Thyroid gland (tissue), 4 donors: Measurements from ENCODE around the gene SLC6A16. TPM values are rescaled to one million over a fixed set of nuclear protein-coding genes. Genes with fewer than 3 reads are reported as not detected.

Source experiments
- DNase-seq, 2 donors: peaks; one replicate each; pipeline ENCODE4 v3.0.0-alpha.2; 2019
- H3K27ac ChIP-seq, 3 donors: fragments of 200-600 bp; sonication (generic); 1 replicate in 2 of 3; 2 replicates in 1 of 3; pipeline ENCODE4 v1.5.1; 2016 to 2019; ENCODE audit warnings: mild to moderate bottlenecking in 1 of 3, moderate library complexity in 1 of 3
- H3K27me3 ChIP-seq: fragments of 200-600 bp; sonication (generic); one replicate; pipeline ENCODE4 v1.5.1; 2019
- H3K36me3 ChIP-seq, 2 donors: fragments of 200-600 bp; sonication (generic); one replicate each; pipeline ENCODE4 v1.5.1; 2016 to 2019
- H3K4me1 ChIP-seq, 2 donors: fragments of 200-600 bp; sonication (generic); one replicate each; pipeline ENCODE4 v1.5.1; 2017 to 2019
- H3K4me3 ChIP-seq, 3 donors: fragments of 200-600 bp; sonication (generic); replicated peaks in 1 of 3; 1 replicate in 2 of 3; 2 replicates in 1 of 3; pipeline ENCODE4 v1.5.1; 2016; ENCODE audit warnings: mild to moderate bottlenecking in 1 of 3
- H3K9me3 ChIP-seq: fragments of 200-600 bp; sonication (generic); one replicate; pipeline ENCODE4 v1.5.1; 2017
- CTCF ChIP-seq, 6 experiments: fragments of 200-600 bp in 3 of 6; fragments of 450-650 bp in 3 of 6; sonication (generic) in 3 of 6; IDR thresholded peaks; one replicate each; pipeline ENCODE4 v1.5.1; 2016 to 2019; ENCODE audit warnings: antibody characterized with exemption in 6 of 6, mild to moderate bottlenecking in 2 of 6, inconsistent platforms in 1 of 6, moderate library complexity in 1 of 6
- POLR2A ChIP-seq, 2 donors: fragments of 450-650 bp; IDR thresholded peaks; one replicate each; pipeline ENCODE4 v1.6.1; 2017; ENCODE audit warnings: antibody characterized with exemption in 2 of 2, mild to moderate bottlenecking in 2 of 2, moderate library complexity in 1 of 2
- WGBS, 2 donors: methylation state at CpG; one replicate each; pipeline ENCODE4 v1.1.5; 2017; 5-methylcytosine and 5-hydroxymethylcytosine counted together
- intact Hi-C: fragments of 100-400 bp; cut with DNase I; formaldehyde crosslinking; loops from one replicate; pipeline ENCODE4 v1.15.1; 2023
- total RNA-seq, 4 donors: library from RNA; depleted of rRNA; stranded (reverse); fragments of >200 nt; gene quantifications; one replicate each; pipeline ENCODE4 v1.2.3, GENCODE V29; 2016

Gene SLC6A16
- total RNA-seq, 4 donors from 2014 or later, result 0.24 to 7.8 (median 1.4) TPM

- TF ChIP-seq CTCF (IDR thresholded peaks at IDR 0.05) (no peak), POLR2A (IDR thresholded peaks at IDR 0.05) (peak in 1 of 2 donors; percentile 25)
- intact Hi-C loops, result no loop called here
- Histone ChIP-seq H3K9me3 (no peaks in the 10 kb centered on the region), H3K4me3 (peak overlapping the region in 2 of 3 donors; percentile 27 to 62), H3K27me3 (no peaks in the 10 kb centered on the region), H3K36me3 (no peaks in the 10 kb centered on the region), H3K27ac (peak overlapping the region; percentile 84 to 89 (median 89)), H3K4me1 (peaks cover 8 to 17% of the 10 kb centered on the region in 2 donors)
- 2 to 4% methylated on average over 18 of the region's 27 CpGs for WGBS, 2 donors
- DNase-seq, result peak; percentile 58 to 60
Observed at GRCh38 chr19:49361438-49362047, 36.6 kb upstream of the SLC6A16 start.

- no peak for DNase-seq
- Histone ChIP-seq H3K27me3 (no peaks in the 10 kb centered on the region), H3K4me3 (no peak overlapping the region), H3K36me3 (no peaks in the 10 kb centered on the region), H3K9me3 (no peaks in the 10 kb centered on the region), H3K27ac (peak overlapping the region in 2 of 3 donors; percentile 41 to 89), H3K4me1 (peaks cover 8 to 17% of the 10 kb centered on the region in 2 donors)
- WGBS, 2 donors, result 78 to 82% methylated on average over 17 of the region's 17 CpGs
- intact Hi-C loops, result no loop called here
- no peak for TF ChIP-seq POLR2A (IDR thresholded peaks at IDR 0.05)
- no peak for TF ChIP-seq CTCF (IDR thresholded peaks at IDR 0.05)
Observed at GRCh38 chr19:49359851-49360820, 35.1 kb upstream of the SLC6A16 start.

- intact Hi-C loops, result no loop called here
- WGBS, 2 donors, result 44 to 52% methylated on average over 9 of the region's 9 CpGs
- no peak overlapping the region for H3K4me3 ChIP-seq
- H3K36me3 ChIP-seq, result no peaks in the 10 kb centered on the region
- TF ChIP-seq POLR2A (IDR thresholded peaks at IDR 0.05), result no peak
- TF ChIP-seq CTCF (IDR thresholded peaks at IDR 0.05), result no peak
- no peaks in the 10 kb centered on the region for H3K27me3 ChIP-seq
- H3K27ac ChIP-seq, result peak overlapping the region in 1 of 3 donors; percentile 46
- H3K9me3 ChIP-seq, result no peaks in the 10 kb centered on the region
- H3K4me1 ChIP-seq, result peaks cover 0 to 6% of the 10 kb centered on the region in 2 donors
- no peak for DNase-seq
Observed at GRCh38 chr19:49357186-49357585, 32.2 kb upstream of the SLC6A16 start.

- Histone ChIP-seq H3K27ac (peak overlapping the region in 2 of 3 donors; percentile 24 to 46), H3K36me3 (no peaks in the 10 kb centered on the region), H3K9me3 (no peaks in the 10 kb centered on the region), H3K27me3 (no peaks in the 10 kb centered on the region), H3K4me3 (no peak overlapping the region), H3K4me1 (no peaks in the 10 kb centered on the region)
- TF ChIP-seq CTCF (IDR thresholded peaks at IDR 0.05) (no peak), POLR2A (IDR thresholded peaks at IDR 0.05) (no peak)
- intact Hi-C loops, result no loop called here
- WGBS, 2 donors, result 68 to 70% methylated on average over 7 of the region's 7 CpGs
- no peak for DNase-seq
Observed at GRCh38 chr19:49356382-49356781, 31.4 kb upstream of the SLC6A16 start.
